MM.1S (cell line): ENCODE results near the gene OR52K2.

ENCODE experiments used
- EZH2 ChIP-seq: fragments of 300-600 bp; sonication (generic); optimal IDR thresholded peaks from 2 replicates; pipeline ENCODE3; 2017; ENCODE audit warnings: low read depth, mild to moderate bottlenecking, antibody characterized with exemption, low read length, mixed read lengths
- EZH2phosphoT487 ChIP-seq: fragments of 300-600 bp; sonication (generic); IDR thresholded peaks from 2 replicates; pipeline ENCODE4 v1.6.1; 2018; ENCODE audit warnings: antibody characterized with exemption, low read length
- TF ChIP-seq, protein P1 (sequence below): fragments of 300-600 bp; sonication (generic); IDR thresholded peaks from 2 replicates; pipeline ENCODE4 v1.5.1; 2016; ENCODE audit warnings: antibody characterized with exemption, low read length, mixed read lengths

DNA sequence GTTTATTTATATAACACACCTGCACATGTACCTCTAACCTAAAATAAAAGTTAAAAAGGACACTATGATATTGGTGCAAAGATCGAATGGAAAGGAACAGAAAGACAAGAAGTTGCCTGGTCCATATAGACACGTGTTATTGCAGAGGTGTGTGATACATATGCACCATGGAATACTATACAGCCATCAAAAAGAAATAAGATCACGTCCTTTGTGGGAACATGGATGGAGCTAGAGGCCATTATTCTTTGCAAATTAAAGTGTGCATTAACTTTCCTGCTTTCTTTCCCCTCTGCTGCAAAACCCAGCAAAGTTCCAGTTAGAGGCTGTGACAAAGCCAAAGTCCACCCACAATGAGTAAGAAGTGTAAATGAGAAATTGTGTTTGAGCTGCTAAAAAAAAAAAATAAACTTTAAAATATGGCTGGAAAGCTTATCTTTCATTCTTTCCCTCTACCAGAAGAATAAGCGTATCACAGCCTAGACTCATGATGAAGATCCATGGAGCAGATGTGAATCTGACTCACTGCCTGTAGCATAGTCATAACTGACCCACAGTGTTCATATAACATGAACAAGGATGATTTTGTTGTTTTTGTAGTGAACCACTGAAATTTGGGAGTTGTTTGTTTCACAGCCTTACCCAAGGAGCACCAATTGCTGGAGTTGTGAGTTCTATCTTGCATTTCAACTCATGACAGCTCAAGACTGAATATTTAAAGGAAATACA lies 42.9 kb downstream of the OR52K2 start:
- TF ChIP-seq, protein P1, sequence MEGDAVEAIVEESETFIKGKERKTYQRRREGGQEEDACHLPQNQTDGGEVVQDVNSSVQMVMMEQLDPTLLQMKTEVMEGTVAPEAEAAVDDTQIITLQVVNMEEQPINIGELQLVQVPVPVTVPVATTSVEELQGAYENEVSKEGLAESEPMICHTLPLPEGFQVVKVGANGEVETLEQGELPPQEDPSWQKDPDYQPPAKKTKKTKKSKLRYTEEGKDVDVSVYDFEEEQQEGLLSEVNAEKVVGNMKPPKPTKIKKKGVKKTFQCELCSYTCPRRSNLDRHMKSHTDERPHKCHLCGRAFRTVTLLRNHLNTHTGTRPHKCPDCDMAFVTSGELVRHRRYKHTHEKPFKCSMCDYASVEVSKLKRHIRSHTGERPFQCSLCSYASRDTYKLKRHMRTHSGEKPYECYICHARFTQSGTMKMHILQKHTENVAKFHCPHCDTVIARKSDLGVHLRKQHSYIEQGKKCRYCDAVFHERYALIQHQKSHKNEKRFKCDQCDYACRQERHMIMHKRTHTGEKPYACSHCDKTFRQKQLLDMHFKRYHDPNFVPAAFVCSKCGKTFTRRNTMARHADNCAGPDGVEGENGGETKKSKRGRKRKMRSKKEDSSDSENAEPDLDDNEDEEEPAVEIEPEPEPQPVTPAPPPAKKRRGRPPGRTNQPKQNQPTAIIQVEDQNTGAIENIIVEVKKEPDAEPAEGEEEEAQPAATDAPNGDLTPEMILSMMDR, result no peak
- no peak for TF ChIP-seq EZH2
- TF ChIP-seq EZH2phosphoT487, result no peak
